H1 (cell line): ENCODE measurements around the gene ST3GAL3. TPM values are rescaled to one million over a fixed set of nuclear protein-coding genes. Genes with fewer than 3 reads are reported as not detected.

Experiments used
- CHD7 ChIP-seq: fragments of 300-600 bp; sonication (generic); IDR thresholded peaks from 2 replicates; pipeline ENCODE4 v1.7.1; 2012; ENCODE audit warnings: low read length, moderate library complexity, mild to moderate bottlenecking, inconsistent platforms; ENCODE audit not compliant: insufficient replicate concordance
- KDM4A ChIP-seq: IDR thresholded peaks from one replicate; pipeline ENCODE4 v1.7.1; 2012; ENCODE audit warnings: low read depth, mild to moderate bottlenecking, moderate library complexity, low read length, inconsistent platforms; ENCODE audit not compliant: severe bottlenecking
- SRF ChIP-seq: IDR thresholded peaks from 2 replicates; pipeline ENCODE4 v1.6.1; 2011; ENCODE audit warnings: mild to moderate bottlenecking, low read depth, low read length, moderate library complexity
- TAF7 ChIP-seq: optimal IDR thresholded peaks from 2 replicates; pipeline ENCODE3; 2011; ENCODE audit warnings: low read depth, mild to moderate bottlenecking, inconsistent platforms, low read length, moderate library complexity, borderline replicate concordance
- polyA plus RNA-seq, 7 experiments: library from polyadenylated mRNA; depleted of rRNA in 3 of 7; stranded (reverse) in 5 of 7; unstranded in 2 of 7; fragments of >200 nt in 5 of 7; fragments of 200-250 nt in 2 of 7; gene quantifications; 1 replicate in 5 of 7; 2 replicates in 1 of 7; 4 replicates in 1 of 7; pipeline versions ENCODE4 v1.2.1 to v1.2.3, GENCODE V29; 2011 to 2013; ENCODE audit warnings: missing spikeins in 2 of 7, mixed read lengths in 2 of 7
- total RNA-seq: library from RNA; stranded (reverse); fragmentation: NEBNext Ultra II Directional; extraction: Animal tissue kit (Norgen Biotek cat#: 25700); gene quantifications from 2 replicates; pipeline ENCODE4 v1.2.1, GENCODE V29; 2021

ST3GAL3 gene
- total and polyA plus RNA-seq, 2 of the 8 experiments (the other 6 are each of a cell fraction or from before 2014, with no cell fraction given), result 6.8 to 7.0 TPM

GRCh38 chr1:43805340-43805739, 98.0 kb downstream of the ST3GAL3 start (continued):
- TF ChIP-seq CHD7 (no peak), SRF (no peak), KDM4A (no peak), TAF7 (no peak)
